ENCODE data around the gene FNIP2. TPM values are rescaled to one million over a fixed set of nuclear protein-coding genes. Genes with fewer than 3 reads are reported as not detected.

The FNIP2 gene
- total and polyA plus RNA-seq, 9 of the 15 experiments (the other 6 are each of a cell fraction or from before 2014, with no cell fraction given): 1.7 to 15.5 (median 8.3) TPM

DNA sequence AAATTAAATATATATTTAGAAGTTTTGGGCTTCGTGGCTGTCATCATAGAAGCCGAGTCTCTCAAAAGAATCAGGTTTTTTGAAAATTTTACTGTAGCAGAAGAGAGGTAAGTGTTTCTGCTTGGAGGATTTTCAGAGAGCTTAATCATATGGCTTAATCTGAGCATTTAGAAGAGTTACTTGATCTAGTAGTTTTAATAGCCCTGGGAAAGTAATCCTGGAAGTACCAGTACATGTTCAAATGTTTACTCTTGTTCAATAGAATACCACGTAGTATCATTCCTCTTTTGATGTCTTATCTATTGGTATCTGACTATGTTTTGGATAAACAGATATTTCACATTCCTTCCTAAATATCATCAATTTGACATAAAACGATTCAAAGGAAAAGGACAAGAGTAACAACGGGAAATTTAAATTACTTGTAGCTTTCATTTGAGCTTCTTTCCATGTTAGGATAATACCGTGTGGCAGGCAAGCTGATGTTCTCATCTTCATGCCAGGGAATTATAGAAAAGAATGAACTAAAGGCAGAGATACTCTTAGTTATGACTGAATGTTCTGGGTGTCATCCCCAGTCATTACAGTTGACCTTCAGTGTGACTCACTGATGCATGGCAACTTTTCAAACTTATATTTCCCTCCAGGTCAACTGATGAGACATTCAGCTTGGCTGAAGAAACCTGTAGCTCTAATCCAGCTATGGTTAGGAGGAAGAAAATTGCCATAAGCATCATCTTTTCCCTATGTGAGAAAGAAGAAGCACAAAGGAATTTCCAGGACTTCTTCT lies 89.8 kb downstream of the FNIP2 start:
- Histone ChIP-seq H3K4me2 (ENCODE audit: insufficient read depth, low read length) (no peak overlapping the region), H4K20me1 (replicated peaks; ENCODE audit: control insufficient read depth, insufficient read depth, low read length) (no peaks in the 10 kb centered on the region), H3K9me3 (replicated peaks; ENCODE audit: control insufficient read depth, insufficient read depth, low read depth, low read length) (no peaks in the 10 kb centered on the region), H3K9ac (ENCODE audit: insufficient read depth in 1 of 2, low read depth in 2 of 2, low read length in 2 of 2) (no peak overlapping the region), H3K79me2 (ENCODE audit: control insufficient read depth, insufficient read depth, low read length) (no peaks in the 10 kb centered on the region), H3K27me3 (ENCODE audit: control insufficient read depth in 2 of 2, insufficient read depth in 2 of 2, low read length in 2 of 2) (no peaks in the 10 kb centered on the region), H3K4me1 (replicated peaks in 1 of 2; ENCODE audit: control insufficient read depth in 2 of 2, insufficient read depth in 2 of 2, low read length in 2 of 2) (no peaks in the 10 kb centered on the region), H2AFZ (ENCODE audit: low read depth, low read length) (no peak overlapping the region), H3K27ac (ENCODE audit: extremely low read depth, low read depth, low read length) (no peak overlapping the region), H3K4me3 (no peak overlapping the region), H3K36me3 (ENCODE audit: control insufficient read depth, insufficient read depth, low read length) (peaks cover 29% of the 10 kb centered on the region; the same call in 2 of the 3 replicates), H3K9me1 (ENCODE audit: control insufficient read depth, insufficient read depth, low read length) (no peaks in the 10 kb centered on the region)
- ATAC-seq: no peak
- no TSS peak for BruUV-seq (replicated peaks)
- DNase-seq (ENCODE audit: extremely low read depth in 1 of 4, low spot score in 3 of 4): no peak
- POLR2A ChIA-PET: interaction anchor here (0.8 to 1.5 kb wide), 2 partner anchors 9 to 344 kb away, joined by 3 to 4 read pairs; no protein-coding TSS in a partner anchor
- WGBS (ENCODE audit: insufficient coverage, low coverage, missing lambda C conversion rate): 65% methylated on average over 6 of the region's 6 CpGs
- in situ Hi-C loops (cut with MboI): loop anchor here (10.0 kb wide), 1 partner anchor 586 kb away; no protein-coding TSS in a partner anchor
- CTCF ChIA-PET (ENCODE audit: low intra/inter-chr PET ratio): interaction anchor here (0.6 to 3.6 kb wide), 3 partner anchors 317 to 344 kb away, joined by 3 to 19 read pairs (median 18); no protein-coding TSS in a partner anchor
- intact Hi-C loops (cut with micrococcal nuclease): loop anchor here (5.0 kb wide), 1 partner anchor 249 kb away; no protein-coding TSS in a partner anchor
- FAIRE-seq: no peak
- TF ChIP-seq FOSL1 (tag; conservative IDR thresholded peaks at IDR 0.05): 0 out of 2 replicates have a peak, but pooled peaks have one; percentile 14
- no peak for TF ChIP-seq PCBP1 (IDR thresholded peaks at IDR 0.05; ENCODE audit: low read depth, low read length, poor library complexity, severe bottlenecking)

DNA sequence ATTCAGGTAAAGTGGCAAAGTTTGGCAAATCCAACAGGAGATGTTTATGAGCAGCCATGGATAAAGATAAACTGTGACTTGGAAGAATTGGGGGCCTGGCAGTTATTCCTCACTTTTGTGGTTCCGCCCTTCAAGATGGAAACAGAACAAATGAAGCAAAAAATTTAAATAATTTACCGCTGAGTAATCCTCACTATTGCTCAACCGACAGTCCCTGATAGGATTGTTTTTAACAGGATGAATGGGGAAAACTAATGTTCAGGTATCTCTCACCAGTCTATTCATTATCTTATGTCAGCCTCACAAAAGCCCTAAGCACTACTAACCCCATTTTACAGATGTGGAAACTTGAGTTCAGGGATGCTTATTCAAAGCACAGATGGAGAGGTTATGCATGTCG lies 90.8 kb downstream of the FNIP2 start:
- ChIA-PET CTCF (ENCODE audit: low intra/inter-chr PET ratio) (no interaction called here), POLR2A (no interaction called here)
- no peak overlapping the region for H3K9ac ChIP-seq (ENCODE audit: insufficient read depth in 1 of 2, low read depth in 2 of 2, low read length in 2 of 2)
- ATAC-seq: no peak
- no peak for DNase-seq (ENCODE audit: extremely low read depth in 1 of 4, low spot score in 3 of 4)
- H4K20me1 ChIP-seq (replicated peaks; ENCODE audit: control insufficient read depth, insufficient read depth, low read length): no peaks in the 10 kb centered on the region
- in situ Hi-C loops (cut with MboI): loop anchor here (5.0 to 10.0 kb wide), 2 partner anchors 343 to 585 kb away; no protein-coding TSS in a partner anchor
- TF ChIP-seq SETDB1 (IDR thresholded peaks at IDR 0.05; ENCODE audit: low read length): no peak
- TF ChIP-seq CEBPB (tag; IDR thresholded peaks at IDR 0.05): peak; percentile 32; the same call in 1 of the 2 replicates
- H2AFZ ChIP-seq (ENCODE audit: low read depth, low read length): no peak overlapping the region
- no peak overlapping the region for H3K4me3 ChIP-seq
- H3K4me2 ChIP-seq (ENCODE audit: insufficient read depth, low read length): no peak overlapping the region
- intact Hi-C loops (cut with micrococcal nuclease): loop anchor here (5.0 kb wide), 1 partner anchor 248 kb away; no protein-coding TSS in a partner anchor
- no peaks in the 10 kb centered on the region for H3K4me1 ChIP-seq (replicated peaks in 1 of 2; ENCODE audit: control insufficient read depth in 2 of 2, insufficient read depth in 2 of 2, low read length in 2 of 2)
- 89% methylated on average over 4 of the region's 4 CpGs for WGBS (ENCODE audit: insufficient coverage, low coverage, missing lambda C conversion rate)
- H3K79me2 ChIP-seq (ENCODE audit: control insufficient read depth, insufficient read depth, low read length): no peaks in the 10 kb centered on the region
- no peaks in the 10 kb centered on the region for H3K9me1 ChIP-seq (ENCODE audit: control insufficient read depth, insufficient read depth, low read length)
- peaks cover 29% of the 10 kb centered on the region; the same call in 2 of the 3 replicates for H3K36me3 ChIP-seq (ENCODE audit: control insufficient read depth, insufficient read depth, low read length)
- no peak overlapping the region for H3K27ac ChIP-seq (ENCODE audit: extremely low read depth, low read depth, low read length)
- no peaks in the 10 kb centered on the region for H3K9me3 ChIP-seq (replicated peaks; ENCODE audit: control insufficient read depth, insufficient read depth, low read depth, low read length)
- FAIRE-seq: no peak
- BruUV-seq (replicated peaks): no TSS peak
- no peaks in the 10 kb centered on the region for H3K27me3 ChIP-seq (ENCODE audit: control insufficient read depth in 2 of 2, insufficient read depth in 2 of 2, low read length in 2 of 2)

Measured in K562 (cell line).